ENCODE results near the gene STOX2. TPM values are rescaled to one million over a fixed set of nuclear protein-coding genes. Genes with fewer than 3 reads are reported as not detected.

The STOX2 gene
- total and polyA plus RNA-seq, 2 of the 8 experiments (the other 6 are each of a cell fraction or from before 2014, with no cell fraction given) = 5.5 to 20.0 TPM

DNA sequence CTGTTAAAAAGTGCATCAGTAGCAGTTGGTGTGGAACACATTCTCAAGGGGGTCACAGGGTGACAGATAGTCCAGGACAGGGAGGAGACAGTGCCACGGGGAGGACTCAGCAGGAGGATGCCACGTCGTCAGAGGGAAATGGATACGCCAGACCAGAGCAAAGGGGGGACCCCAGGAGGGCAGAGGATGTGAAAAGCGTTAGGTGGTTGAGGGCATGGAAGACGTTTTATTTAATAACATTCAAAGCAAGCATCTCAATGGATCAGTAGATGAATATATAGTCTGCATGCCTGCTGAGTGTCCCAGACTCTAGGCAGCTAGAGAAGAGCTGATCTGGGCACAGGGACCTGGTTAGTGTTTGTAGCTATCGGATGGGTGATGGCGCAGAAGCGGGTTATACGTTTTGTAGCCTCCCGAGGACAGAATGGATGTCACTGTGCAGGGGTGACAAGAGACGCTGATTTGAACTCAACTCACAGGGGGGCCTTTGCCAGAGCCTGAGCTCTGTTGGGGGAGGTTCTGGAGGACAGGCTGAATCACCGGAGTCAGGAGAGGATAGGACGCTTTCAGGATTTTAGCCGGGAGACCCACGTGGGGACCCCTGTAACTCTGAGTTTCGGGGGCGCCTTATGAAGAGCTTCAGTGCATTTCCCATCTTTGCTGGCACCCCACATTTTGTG is 81.3 kb downstream of the STOX2 start (continued):
- TF ChIP-seq, protein P1, sequence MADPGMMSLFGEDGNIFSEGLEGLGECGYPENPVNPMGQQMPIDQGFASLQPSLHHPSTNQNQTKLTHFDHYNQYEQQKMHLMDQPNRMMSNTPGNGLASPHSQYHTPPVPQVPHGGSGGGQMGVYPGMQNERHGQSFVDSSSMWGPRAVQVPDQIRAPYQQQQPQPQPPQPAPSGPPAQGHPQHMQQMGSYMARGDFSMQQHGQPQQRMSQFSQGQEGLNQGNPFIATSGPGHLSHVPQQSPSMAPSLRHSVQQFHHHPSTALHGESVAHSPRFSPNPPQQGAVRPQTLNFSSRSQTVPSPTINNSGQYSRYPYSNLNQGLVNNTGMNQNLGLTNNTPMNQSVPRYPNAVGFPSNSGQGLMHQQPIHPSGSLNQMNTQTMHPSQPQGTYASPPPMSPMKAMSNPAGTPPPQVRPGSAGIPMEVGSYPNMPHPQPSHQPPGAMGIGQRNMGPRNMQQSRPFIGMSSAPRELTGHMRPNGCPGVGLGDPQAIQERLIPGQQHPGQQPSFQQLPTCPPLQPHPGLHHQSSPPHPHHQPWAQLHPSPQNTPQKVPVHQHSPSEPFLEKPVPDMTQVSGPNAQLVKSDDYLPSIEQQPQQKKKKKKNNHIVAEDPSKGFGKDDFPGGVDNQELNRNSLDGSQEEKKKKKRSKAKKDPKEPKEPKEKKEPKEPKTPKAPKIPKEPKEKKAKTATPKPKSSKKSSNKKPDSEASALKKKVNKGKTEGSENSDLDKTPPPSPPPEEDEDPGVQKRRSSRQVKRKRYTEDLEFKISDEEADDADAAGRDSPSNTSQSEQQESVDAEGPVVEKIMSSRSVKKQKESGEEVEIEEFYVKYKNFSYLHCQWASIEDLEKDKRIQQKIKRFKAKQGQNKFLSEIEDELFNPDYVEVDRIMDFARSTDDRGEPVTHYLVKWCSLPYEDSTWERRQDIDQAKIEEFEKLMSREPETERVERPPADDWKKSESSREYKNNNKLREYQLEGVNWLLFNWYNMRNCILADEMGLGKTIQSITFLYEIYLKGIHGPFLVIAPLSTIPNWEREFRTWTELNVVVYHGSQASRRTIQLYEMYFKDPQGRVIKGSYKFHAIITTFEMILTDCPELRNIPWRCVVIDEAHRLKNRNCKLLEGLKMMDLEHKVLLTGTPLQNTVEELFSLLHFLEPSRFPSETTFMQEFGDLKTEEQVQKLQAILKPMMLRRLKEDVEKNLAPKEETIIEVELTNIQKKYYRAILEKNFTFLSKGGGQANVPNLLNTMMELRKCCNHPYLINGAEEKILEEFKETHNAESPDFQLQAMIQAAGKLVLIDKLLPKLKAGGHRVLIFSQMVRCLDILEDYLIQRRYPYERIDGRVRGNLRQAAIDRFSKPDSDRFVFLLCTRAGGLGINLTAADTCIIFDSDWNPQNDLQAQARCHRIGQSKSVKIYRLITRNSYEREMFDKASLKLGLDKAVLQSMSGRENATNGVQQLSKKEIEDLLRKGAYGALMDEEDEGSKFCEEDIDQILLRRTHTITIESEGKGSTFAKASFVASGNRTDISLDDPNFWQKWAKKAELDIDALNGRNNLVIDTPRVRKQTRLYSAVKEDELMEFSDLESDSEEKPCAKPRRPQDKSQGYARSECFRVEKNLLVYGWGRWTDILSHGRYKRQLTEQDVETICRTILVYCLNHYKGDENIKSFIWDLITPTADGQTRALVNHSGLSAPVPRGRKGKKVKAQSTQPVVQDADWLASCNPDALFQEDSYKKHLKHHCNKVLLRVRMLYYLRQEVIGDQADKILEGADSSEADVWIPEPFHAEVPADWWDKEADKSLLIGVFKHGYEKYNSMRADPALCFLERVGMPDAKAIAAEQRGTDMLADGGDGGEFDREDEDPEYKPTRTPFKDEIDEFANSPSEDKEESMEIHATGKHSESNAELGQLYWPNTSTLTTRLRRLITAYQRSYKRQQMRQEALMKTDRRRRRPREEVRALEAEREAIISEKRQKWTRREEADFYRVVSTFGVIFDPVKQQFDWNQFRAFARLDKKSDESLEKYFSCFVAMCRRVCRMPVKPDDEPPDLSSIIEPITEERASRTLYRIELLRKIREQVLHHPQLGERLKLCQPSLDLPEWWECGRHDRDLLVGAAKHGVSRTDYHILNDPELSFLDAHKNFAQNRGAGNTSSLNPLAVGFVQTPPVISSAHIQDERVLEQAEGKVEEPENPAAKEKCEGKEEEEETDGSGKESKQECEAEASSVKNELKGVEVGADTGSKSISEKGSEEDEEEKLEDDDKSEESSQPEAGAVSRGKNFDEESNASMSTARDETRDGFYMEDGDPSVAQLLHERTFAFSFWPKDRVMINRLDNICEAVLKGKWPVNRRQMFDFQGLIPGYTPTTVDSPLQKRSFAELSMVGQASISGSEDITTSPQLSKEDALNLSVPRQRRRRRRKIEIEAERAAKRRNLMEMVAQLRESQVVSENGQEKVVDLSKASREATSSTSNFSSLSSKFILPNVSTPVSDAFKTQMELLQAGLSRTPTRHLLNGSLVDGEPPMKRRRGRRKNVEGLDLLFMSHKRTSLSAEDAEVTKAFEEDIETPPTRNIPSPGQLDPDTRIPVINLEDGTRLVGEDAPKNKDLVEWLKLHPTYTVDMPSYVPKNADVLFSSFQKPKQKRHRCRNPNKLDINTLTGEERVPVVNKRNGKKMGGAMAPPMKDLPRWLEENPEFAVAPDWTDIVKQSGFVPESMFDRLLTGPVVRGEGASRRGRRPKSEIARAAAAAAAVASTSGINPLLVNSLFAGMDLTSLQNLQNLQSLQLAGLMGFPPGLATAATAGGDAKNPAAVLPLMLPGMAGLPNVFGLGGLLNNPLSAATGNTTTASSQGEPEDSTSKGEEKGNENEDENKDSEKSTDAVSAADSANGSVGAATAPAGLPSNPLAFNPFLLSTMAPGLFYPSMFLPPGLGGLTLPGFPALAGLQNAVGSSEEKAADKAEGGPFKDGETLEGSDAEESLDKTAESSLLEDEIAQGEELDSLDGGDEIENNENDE (IDR thresholded peaks at IDR 0.05; ENCODE audit: insufficient replicate concordance, low read length) = no peak
- TF ChIP-seq CBX8 (IDR thresholded peaks at IDR 0.05; ENCODE audit: borderline replicate concordance, low read depth, low read length) = no peak
